Chondrocyte (in vitro differentiated cells): ENCODE measurements around the gene HCN2. TPM values are rescaled to one million over a fixed set of nuclear protein-coding genes. Genes with fewer than 3 reads are reported as not detected.

ENCODE experiments used
- DNase-seq: peaks from one replicate; pipeline ENCODE4 v3.0.0; 2021; ENCODE audit warnings: mixed read lengths, low spot score
- H3K27ac Mint-ChIP-seq: one replicate; pipeline ENCODE4 v1.8.0; 2021; ENCODE audit warnings: mild to moderate bottlenecking, moderate library complexity, mixed read lengths; ENCODE audit not compliant: unreplicated experiment
- H3K27me3 Mint-ChIP-seq: 2 replicates; pipeline ENCODE4 v1.8.0; 2021; ENCODE audit warnings: low read depth, mixed read lengths
- H3K36me3 Mint-ChIP-seq: 2 replicates; pipeline ENCODE4 v1.8.0; 2021; ENCODE audit warnings: low read depth, mixed read lengths
- H3K4me1 Mint-ChIP-seq: 2 replicates; pipeline ENCODE4 v1.8.0; 2021; ENCODE audit warnings: low read depth, mild to moderate bottlenecking, mixed read lengths
- H3K4me3 Mint-ChIP-seq: one replicate; pipeline ENCODE4 v1.8.0; 2021; ENCODE audit warnings: mild to moderate bottlenecking, moderate library complexity, mixed read lengths; ENCODE audit not compliant: unreplicated experiment
- H3K9me3 Mint-ChIP-seq: 2 replicates; pipeline ENCODE4 v1.8.0; 2021; ENCODE audit warnings: low read depth, mixed read lengths
- total RNA-seq: library from RNA; stranded (reverse); gene quantifications from 3 replicates; pipeline ENCODE4 v1.2.1, GENCODE V29; 2021
- TF ChIP-seq, protein P1 (sequence below): fragments of 200-600 bp; sonication (generic); IDR thresholded peaks from 2 replicates; pipeline ENCODE4 v1.5.0; 2021; ENCODE audit warnings: antibody characterized with exemption, mild to moderate bottlenecking, moderate library complexity

Gene HCN2
- total RNA-seq, 1 donor from 2014 or later = 6.2 TPM

DNA sequence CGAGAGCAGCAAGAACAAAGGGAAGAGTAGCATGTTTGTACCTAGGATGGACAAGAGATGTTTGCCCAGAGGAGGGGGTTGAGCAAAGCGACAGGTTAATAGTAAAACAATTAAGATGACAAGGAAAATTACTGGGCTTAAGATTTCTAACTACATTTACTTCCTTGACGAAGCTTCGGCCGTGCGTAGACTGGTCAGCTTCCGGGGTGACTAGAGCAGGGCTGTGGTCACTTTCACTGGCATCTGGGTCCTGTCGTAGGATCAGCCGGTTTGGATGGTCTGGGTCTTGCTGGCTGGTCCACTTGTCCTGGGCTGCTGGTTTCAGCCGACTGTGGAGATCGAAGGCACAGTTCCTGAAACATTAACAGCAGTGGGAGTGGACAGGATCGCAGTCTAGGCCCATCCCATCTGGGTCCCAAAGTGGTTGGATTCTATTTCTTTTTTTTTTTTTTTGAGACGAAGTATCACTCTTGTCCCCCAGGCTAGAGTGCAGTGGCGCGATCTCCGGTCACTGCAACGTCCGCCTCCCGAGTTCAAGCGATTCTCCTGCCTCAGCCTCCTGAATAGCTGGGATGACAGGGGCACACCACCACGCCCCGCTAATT lies 22.3 kb upstream of the HCN2 start:
- Mint-ChIP-seq H3K9me3 (no peaks in the 10 kb centered on the region), H3K36me3 (no peaks in the 10 kb centered on the region), H3K4me3 (no peak overlapping the region), H3K27me3 (no peaks in the 10 kb centered on the region), H3K4me1 (peaks cover 13% of the 10 kb centered on the region), H3K27ac (no peak overlapping the region)
- no peak for DNase-seq
- TF ChIP-seq, protein P1, sequence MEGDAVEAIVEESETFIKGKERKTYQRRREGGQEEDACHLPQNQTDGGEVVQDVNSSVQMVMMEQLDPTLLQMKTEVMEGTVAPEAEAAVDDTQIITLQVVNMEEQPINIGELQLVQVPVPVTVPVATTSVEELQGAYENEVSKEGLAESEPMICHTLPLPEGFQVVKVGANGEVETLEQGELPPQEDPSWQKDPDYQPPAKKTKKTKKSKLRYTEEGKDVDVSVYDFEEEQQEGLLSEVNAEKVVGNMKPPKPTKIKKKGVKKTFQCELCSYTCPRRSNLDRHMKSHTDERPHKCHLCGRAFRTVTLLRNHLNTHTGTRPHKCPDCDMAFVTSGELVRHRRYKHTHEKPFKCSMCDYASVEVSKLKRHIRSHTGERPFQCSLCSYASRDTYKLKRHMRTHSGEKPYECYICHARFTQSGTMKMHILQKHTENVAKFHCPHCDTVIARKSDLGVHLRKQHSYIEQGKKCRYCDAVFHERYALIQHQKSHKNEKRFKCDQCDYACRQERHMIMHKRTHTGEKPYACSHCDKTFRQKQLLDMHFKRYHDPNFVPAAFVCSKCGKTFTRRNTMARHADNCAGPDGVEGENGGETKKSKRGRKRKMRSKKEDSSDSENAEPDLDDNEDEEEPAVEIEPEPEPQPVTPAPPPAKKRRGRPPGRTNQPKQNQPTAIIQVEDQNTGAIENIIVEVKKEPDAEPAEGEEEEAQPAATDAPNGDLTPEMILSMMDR = no peak

DNA sequence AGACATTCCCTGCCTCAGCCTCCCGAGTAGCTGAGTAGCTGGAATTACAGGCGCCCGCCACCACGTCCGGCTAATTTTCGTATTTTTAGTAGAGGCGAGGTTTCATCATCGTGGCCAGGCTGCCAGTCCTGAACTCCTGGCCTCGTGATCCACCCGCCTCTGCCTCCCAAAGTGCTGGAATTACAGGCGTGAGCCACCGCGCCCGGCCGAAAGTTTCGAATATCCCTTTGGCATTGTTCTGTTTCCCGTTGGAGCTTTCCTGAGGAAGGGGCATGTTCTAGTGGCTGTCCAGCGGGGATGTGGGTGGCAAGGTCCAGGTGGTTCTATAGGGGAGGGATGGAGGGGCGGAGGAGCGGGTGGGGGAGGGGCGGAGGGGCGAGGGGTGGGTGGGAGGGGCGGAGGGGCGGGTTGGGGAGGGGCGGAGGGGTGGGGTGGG lies 19.4 kb upstream of the HCN2 start:
- no peak overlapping the region for H3K4me3 Mint-ChIP-seq
- TF ChIP-seq, protein P1 = no peak

DNA sequence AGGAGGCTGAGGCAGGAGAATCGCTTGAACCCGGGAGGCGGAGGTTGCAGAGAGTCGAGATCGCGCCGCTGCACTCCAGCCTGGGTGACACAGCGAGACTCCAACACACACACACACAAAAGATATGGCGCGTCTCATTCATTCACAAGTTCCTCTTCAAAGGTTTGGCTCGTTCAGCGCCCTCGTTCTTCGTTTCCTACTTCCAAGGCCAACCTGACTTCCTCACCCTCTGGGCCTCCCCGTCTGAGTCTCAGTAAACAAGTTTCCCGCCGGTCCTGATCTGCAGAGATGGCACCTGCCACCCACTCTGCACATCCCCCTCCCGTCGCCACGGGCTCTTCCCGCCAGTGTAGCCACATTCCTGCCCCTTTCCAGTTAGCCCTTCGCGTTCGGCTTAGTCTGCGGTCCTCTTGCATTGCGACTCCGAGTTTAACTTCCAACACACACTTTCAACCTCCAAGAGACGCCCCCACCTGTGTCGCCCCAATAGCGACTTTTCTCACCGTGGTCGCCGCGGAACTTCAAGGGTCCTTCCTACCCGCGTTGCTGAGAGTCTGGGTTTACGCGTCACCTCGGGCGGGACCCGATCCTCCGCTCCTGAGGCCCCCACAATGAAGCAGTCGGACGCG lies 18.6 kb upstream of the HCN2 start:
- Mint-ChIP-seq H3K4me3 (peak overlapping the region; percentile 90), H3K4me1 (peaks cover 40% of the 10 kb centered on the region), H3K36me3 (no peaks in the 10 kb centered on the region), H3K27ac (peak overlapping the region; percentile 86), H3K9me3 (no peaks in the 10 kb centered on the region), H3K27me3 (no peaks in the 10 kb centered on the region)
- DNase-seq = peak; percentile 71
- TF ChIP-seq, protein P1 = no peak

More for the DNA sequence above, 19.4 kb upstream of the HCN2 start:
- Mint-ChIP-seq H3K4me1 (peaks cover 33% of the 10 kb centered on the region), H3K27me3 (no peaks in the 10 kb centered on the region), H3K36me3 (no peaks in the 10 kb centered on the region), H3K27ac (no peak overlapping the region), H3K9me3 (no peaks in the 10 kb centered on the region)
- DNase-seq = peak; percentile 43

DNA sequence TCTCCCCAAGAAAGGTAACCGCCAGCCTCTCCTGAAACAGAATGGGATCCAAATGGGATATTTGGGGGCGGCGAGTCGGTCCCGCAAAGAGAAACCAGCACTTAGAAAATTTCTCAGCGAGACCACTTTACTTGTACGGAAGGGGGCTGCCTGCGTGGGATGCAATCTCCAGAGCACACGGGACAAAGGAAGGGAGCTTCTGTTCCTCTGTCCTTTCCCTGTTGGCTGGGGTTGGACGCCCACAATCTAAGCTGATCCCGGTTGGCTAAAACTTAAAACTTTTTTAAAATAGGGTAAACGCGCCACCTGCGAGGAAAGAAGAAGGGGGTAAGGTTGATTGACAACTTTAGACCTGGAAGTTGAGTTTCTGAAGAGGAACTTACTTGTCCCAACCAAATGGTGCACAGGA lies 18.1 kb upstream of the HCN2 start:
- H3K36me3 Mint-ChIP-seq = no peaks in the 10 kb centered on the region
- peak overlapping the region; percentile 90 for H3K4me3 Mint-ChIP-seq
- no peaks in the 10 kb centered on the region for H3K9me3 Mint-ChIP-seq
- H3K4me1 Mint-ChIP-seq = peaks cover 45% of the 10 kb centered on the region
- no peak for DNase-seq
- H3K27ac Mint-ChIP-seq = peak overlapping the region; percentile 86
- no peaks in the 10 kb centered on the region for H3K27me3 Mint-ChIP-seq
- TF ChIP-seq, protein P1 = no peak

DNA sequence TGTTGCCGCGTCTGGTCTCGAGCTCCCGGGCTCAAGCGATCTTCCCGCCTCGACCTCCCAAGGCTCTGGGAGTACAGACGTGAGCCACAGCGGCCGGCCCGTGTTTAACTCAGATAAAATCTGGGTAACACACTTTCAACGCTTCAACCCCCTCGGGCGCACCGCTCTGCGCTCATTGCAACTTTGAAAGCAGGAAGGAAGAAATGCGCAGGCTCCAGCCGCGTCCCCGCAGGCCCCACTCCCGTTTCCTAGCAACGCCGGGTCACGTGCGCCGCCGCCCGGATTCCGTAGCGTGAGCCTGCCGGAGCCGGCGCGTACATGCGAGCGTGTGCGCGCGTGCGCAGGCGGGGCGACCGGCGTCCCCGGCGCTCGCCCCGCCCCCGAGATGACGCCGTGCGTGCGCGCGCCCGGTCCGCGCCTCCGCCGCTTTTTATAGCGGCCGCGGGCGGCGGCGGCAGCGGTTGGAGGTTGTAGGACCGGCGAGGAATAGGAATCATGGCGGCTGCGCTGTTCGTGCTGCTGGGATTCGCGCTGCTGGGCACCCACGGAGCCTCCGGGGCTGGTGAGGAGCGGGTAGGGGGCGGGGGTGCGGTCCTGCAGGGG lies 17.4 kb upstream of the HCN2 start, which contains the start of gene BSG:
Gene BSG (plus strand): TSS at position 457 of the 603 bp plus-strand sequence. CDS start 39 bp downstream, at position 496.
- Mint-ChIP-seq H3K36me3 (no peaks in the 10 kb centered on the region), H3K27ac (peak within 1 kb of the TSS; percentile 99), H3K9me3 (no peaks in the 10 kb centered on the region), H3K4me3 (peak within 1 kb of the TSS; percentile 90), H3K4me1 (peaks cover 49% of the 10 kb centered on the region), H3K27me3 (no peaks in the 10 kb centered on the region)
- TF ChIP-seq, protein P1 = no peak
- DNase-seq = peak; percentile 98
